CD4-positive, CD25-positive, alpha-beta regulatory T cell (primary cell): ENCODE data around the gene ZNF467. TPM values are rescaled to one million over a fixed set of nuclear protein-coding genes. Genes with fewer than 3 reads are reported as not detected.

Experiments
- ATAC-seq, 2 donors: fragments of 150-1000 bp; cut with Tn5 transposase; one replicate each; pipeline ENCODE4 v1.10.0; 2021; ENCODE audit warnings: low read depth in 2 of 2, moderate number of reproducible peaks in 2 of 2, moderate library complexity in 1 of 2
- DNase-seq, 3 donors: peaks; one replicate each; pipeline versions ENCODE4 v3.0.0 to v3.0.0-alpha.2; 2012 to 2022; ENCODE audit warnings: mixed read lengths in 1 of 3
- H3K27ac ChIP-seq: one replicate; pipeline ENCODE4 v1.7.0; 2013; ENCODE audit warnings: mild to moderate bottlenecking, low read length; ENCODE audit not compliant: insufficient read depth, poor library complexity, severe bottlenecking
- H3K27me3 ChIP-seq: one replicate; pipeline ENCODE4 v1.7.0; 2013; ENCODE audit warnings: low read length; ENCODE audit not compliant: control insufficient read depth, insufficient read depth
- H3K36me3 ChIP-seq: one replicate; pipeline ENCODE4 v1.7.0; 2013; ENCODE audit warnings: mild to moderate bottlenecking, low read length, moderate library complexity; ENCODE audit not compliant: control insufficient read depth, insufficient read depth
- H3K4me1 ChIP-seq: 2 replicates; pipeline ENCODE4 v1.7.0; 2013; ENCODE audit warnings: mild to moderate bottlenecking, low read length; ENCODE audit not compliant: insufficient read depth, control insufficient read depth, poor library complexity, severe bottlenecking
- H3K4me3 ChIP-seq: one replicate; pipeline ENCODE4 v1.7.0; 2013; ENCODE audit warnings: low read depth, mild to moderate bottlenecking, low read length, moderate library complexity
- H3K9me3 ChIP-seq, 2 experiments: 1 replicate in 1 of 2; 2 replicates in 1 of 2; pipeline ENCODE4 v1.7.0; 2013; ENCODE audit warnings: low read length in 2 of 2, mild to moderate bottlenecking in 1 of 2, moderate library complexity in 1 of 2; ENCODE audit not compliant: control insufficient read depth in 2 of 2
- H3K27ac Mint-ChIP-seq, 3 donors: one replicate each; pipeline ENCODE4 v1.8.0; 2020 to 2022; ENCODE audit warnings: mild to moderate bottlenecking in 3 of 3, mixed read lengths in 3 of 3, moderate library complexity in 2 of 3
- H3K27me3 Mint-ChIP-seq: one replicate; pipeline ENCODE4 v1.8.0; 2022; ENCODE audit warnings: mild to moderate bottlenecking, mixed read lengths
- H3K36me3 Mint-ChIP-seq: one replicate; pipeline ENCODE4 v1.8.0; 2020; ENCODE audit warnings: mixed read lengths
- H3K4me1 Mint-ChIP-seq, 4 donors: one replicate each; pipeline ENCODE4 v1.8.0; 2020 to 2022; ENCODE audit warnings: mixed read lengths in 4 of 4, mild to moderate bottlenecking in 1 of 4
- H3K4me3 Mint-ChIP-seq, 4 donors: one replicate each; pipeline ENCODE4 v1.8.0; 2020 to 2022; ENCODE audit warnings: mild to moderate bottlenecking in 4 of 4, mixed read lengths in 4 of 4, moderate library complexity in 3 of 4
- H3K9me3 Mint-ChIP-seq, 7 donors: one replicate each; pipeline ENCODE4 v1.8.0; 2020 to 2022; ENCODE audit warnings: mixed read lengths in 7 of 7, mild to moderate bottlenecking in 3 of 7, moderate library complexity in 2 of 7
- polyA plus RNA-seq, 4 donors: library from polyadenylated mRNA; unstranded; fragments of 300-500 nt; fragmentation: Illumina TruSeq; gene quantifications; one replicate each; pipeline ENCODE4 v1.2.3, GENCODE V29; 2021
- total RNA-seq: library from RNA; stranded (reverse); gene quantifications from one replicate; pipeline ENCODE4 v1.2.3, GENCODE V29; 2022

The ZNF467 gene
- total and polyA plus RNA-seq, 5 donors from 2014 or later = 0.76 to 2.3 (median 1.1) TPM

- no peaks in the 10 kb centered on the region for H3K9me3 ChIP-seq
- Mint-ChIP-seq H3K36me3 (no peaks in the 10 kb centered on the region), H3K4me3 (no peak overlapping the region), H3K4me1 (peaks cover 0 to 2% (median 0%) of the 10 kb centered on the region in 4 donors), H3K27me3 (no peaks in the 10 kb centered on the region), H3K27ac (no peak overlapping the region), H3K9me3 (no peaks in the 10 kb centered on the region)
- H3K4me3 ChIP-seq = no peak overlapping the region
- no peaks in the 10 kb centered on the region for H3K27me3 ChIP-seq
- no peak overlapping the region for H3K27ac ChIP-seq
- H3K4me1 ChIP-seq = no peaks in the 10 kb centered on the region
- no peaks in the 10 kb centered on the region for H3K36me3 ChIP-seq
- ATAC-seq (no peak), DNase-seq (no peak)
These were observed 44.6 kb upstream of the ZNF467 start for GRCh38 chr7:149817836-149818535.

DNA sequence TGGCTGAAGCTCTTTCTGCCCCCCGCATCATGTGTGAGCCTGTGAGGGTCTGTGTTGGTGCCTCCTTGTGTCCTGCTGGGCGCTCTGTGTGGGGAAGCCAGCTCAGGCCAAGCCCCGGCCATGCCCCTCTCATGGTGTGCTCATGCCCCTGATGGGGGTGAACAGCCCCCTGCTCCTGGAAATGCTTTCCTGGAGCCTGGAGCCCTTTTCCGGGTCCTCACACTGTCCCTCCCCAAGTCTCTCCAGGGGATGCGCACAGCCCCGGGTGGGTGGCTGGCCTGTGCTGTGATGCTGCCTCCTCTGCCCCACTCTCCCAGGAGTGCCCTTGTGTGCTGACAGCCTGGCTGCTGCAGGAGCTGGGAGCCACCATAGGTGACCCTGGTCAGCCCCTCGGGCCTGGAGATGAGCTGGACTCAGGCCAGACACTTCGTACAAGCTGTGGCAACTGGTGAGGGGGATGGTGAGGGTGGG, 43.9 kb upstream of the ZNF467 start:
- no peaks in the 10 kb centered on the region for H3K27me3 ChIP-seq
- Mint-ChIP-seq H3K36me3 (no peaks in the 10 kb centered on the region), H3K4me3 (no peak overlapping the region), H3K4me1 (peaks cover 0 to 2% (median 0%) of the 10 kb centered on the region in 4 donors), H3K27ac (no peak overlapping the region), H3K9me3 (no peaks in the 10 kb centered on the region), H3K27me3 (no peaks in the 10 kb centered on the region)
- no peaks in the 10 kb centered on the region for H3K36me3 ChIP-seq
- no peak overlapping the region for H3K4me3 ChIP-seq
- ATAC-seq (no peak), DNase-seq (no peak)
- no peak overlapping the region for H3K27ac ChIP-seq
- H3K9me3 ChIP-seq = no peaks in the 10 kb centered on the region
- H3K4me1 ChIP-seq = no peaks in the 10 kb centered on the region

- DNase-seq (no peak), ATAC-seq (no peak)
- H3K27me3 Mint-ChIP-seq = no peaks in the 10 kb centered on the region
- Histone ChIP-seq H3K36me3 (no peaks in the 10 kb centered on the region), H3K4me3 (no peak overlapping the region), H3K27me3 (no peaks in the 10 kb centered on the region), H3K9me3 (no peaks in the 10 kb centered on the region), H3K27ac (no peak overlapping the region), H3K4me1 (no peaks in the 10 kb centered on the region)
- no peak overlapping the region for H3K27ac Mint-ChIP-seq
- H3K36me3 Mint-ChIP-seq = no peaks in the 10 kb centered on the region
- no peaks in the 10 kb centered on the region for H3K9me3 Mint-ChIP-seq
- H3K4me3 Mint-ChIP-seq = no peak overlapping the region
- peaks cover 0 to 2% (median 0%) of the 10 kb centered on the region in 4 donors for H3K4me1 Mint-ChIP-seq
These were observed 43.4 kb upstream of the ZNF467 start for GRCh38 chr7:149816794-149817193.

DNA sequence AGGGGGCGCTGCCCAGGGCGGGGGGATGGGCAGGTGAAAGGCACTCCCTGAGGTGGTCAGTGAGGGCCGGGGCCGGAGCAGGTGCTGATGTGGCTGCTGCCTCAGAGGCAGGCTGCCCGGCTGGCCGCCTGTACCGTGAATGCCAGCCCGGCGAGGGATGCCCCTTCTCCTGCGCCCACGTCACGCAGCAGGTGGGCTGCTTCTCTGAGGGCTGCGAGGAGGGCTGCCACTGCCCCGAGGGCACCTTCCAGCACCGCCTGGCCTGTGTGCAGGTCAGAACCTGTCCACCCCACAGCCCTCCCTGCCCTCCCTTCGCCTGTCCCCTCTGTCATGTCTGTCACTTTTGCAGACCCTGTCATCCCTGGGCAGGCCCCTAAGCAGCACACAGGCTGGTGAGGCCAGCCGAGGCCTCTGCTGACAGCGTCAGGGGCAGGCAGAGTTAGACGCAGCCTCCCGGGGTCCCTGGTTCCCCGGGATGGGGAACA, 42.9 kb upstream of the ZNF467 start:
- Mint-ChIP-seq H3K36me3 (no peaks in the 10 kb centered on the region), H3K9me3 (no peaks in the 10 kb centered on the region), H3K4me3 (no peak overlapping the region), H3K27ac (no peak overlapping the region), H3K27me3 (no peaks in the 10 kb centered on the region), H3K4me1 (peaks cover 0 to 2% (median 0%) of the 10 kb centered on the region in 4 donors)
- Histone ChIP-seq H3K9me3 (no peaks in the 10 kb centered on the region), H3K27ac (no peak overlapping the region), H3K4me1 (no peaks in the 10 kb centered on the region), H3K27me3 (no peaks in the 10 kb centered on the region), H3K4me3 (no peak overlapping the region), H3K36me3 (no peaks in the 10 kb centered on the region)
- no peak for DNase-seq
- ATAC-seq = no peak

- Mint-ChIP-seq H3K4me1 (peaks cover 0 to 2% (median 0%) of the 10 kb centered on the region in 4 donors), H3K27ac (no peak overlapping the region), H3K36me3 (no peaks in the 10 kb centered on the region), H3K27me3 (no peaks in the 10 kb centered on the region), H3K9me3 (no peaks in the 10 kb centered on the region), H3K4me3 (no peak overlapping the region)
- Histone ChIP-seq H3K4me3 (no peak overlapping the region), H3K4me1 (no peaks in the 10 kb centered on the region), H3K9me3 (no peaks in the 10 kb centered on the region), H3K27me3 (no peaks in the 10 kb centered on the region), H3K36me3 (no peaks in the 10 kb centered on the region), H3K27ac (no peak overlapping the region)
- DNase-seq = no peak
- no peak for ATAC-seq
These were observed 42.4 kb upstream of the ZNF467 start for GRCh38 chr7:149815661-149816266.

DNA sequence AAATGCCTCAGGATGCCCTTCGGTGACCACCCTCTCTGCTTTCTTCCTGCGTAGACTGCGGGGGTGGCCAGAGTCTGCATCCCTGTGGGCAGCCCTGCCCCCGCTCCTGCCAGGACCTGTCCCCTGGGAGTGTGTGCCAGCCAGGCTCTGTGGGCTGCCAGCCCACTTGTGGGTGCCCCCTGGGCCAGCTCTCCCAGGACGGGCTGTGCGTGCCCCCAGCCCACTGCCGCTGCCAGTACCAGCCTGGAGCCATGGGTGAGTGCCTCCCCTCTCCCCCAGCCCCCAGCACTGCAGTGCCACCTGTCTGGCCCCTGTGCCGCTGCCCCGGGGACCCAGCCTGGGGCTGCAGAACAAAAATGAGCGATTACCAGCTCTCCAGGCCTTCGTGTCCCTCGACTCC, 41.7 kb upstream of the ZNF467 start:
- Mint-ChIP-seq H3K4me1 (peaks cover 0 to 2% (median 0%) of the 10 kb centered on the region in 4 donors), H3K36me3 (no peaks in the 10 kb centered on the region), H3K27ac (no peak overlapping the region), H3K9me3 (no peaks in the 10 kb centered on the region), H3K4me3 (no peak overlapping the region), H3K27me3 (no peaks in the 10 kb centered on the region)
- no peaks in the 10 kb centered on the region for H3K27me3 ChIP-seq
- no peak for DNase-seq
- H3K9me3 ChIP-seq = no peaks in the 10 kb centered on the region
- no peak for ATAC-seq
- no peaks in the 10 kb centered on the region for H3K4me1 ChIP-seq
- H3K27ac ChIP-seq = no peak overlapping the region
- no peaks in the 10 kb centered on the region for H3K36me3 ChIP-seq
- H3K4me3 ChIP-seq = no peak overlapping the region

DNA sequence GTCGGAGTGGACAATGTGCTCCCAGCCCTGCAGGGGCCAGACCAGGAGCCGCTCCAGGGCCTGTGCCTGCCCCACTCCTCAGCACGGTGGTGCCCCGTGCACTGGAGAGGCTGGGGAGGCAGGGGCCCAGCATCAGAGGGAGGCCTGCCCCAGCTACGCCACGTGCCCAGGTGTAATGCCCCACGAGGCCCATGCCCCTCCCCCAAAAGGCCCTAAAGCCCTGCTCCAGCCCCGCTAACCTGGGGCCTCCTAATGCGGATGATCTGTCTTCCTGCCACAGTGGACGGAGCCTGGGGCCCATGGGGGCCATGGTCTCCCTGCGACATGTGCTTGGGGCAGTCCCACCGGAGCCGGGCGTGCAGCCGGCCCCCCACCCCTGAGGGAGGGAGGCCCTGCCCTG, 41.1 kb upstream of the ZNF467 start:
- H3K9me3 ChIP-seq = no peaks in the 10 kb centered on the region

More for the DNA sequence above, 41.1 kb upstream of the ZNF467 start:
- Mint-ChIP-seq H3K4me3 (no peak overlapping the region), H3K27ac (no peak overlapping the region), H3K4me1 (peaks cover 0 to 2% (median 0%) of the 10 kb centered on the region in 4 donors), H3K27me3 (no peaks in the 10 kb centered on the region), H3K9me3 (no peaks in the 10 kb centered on the region), H3K36me3 (no peaks in the 10 kb centered on the region)
- Histone ChIP-seq H3K27ac (no peak overlapping the region), H3K4me1 (no peaks in the 10 kb centered on the region), H3K4me3 (no peak overlapping the region), H3K27me3 (peaks cover 2% of the 10 kb centered on the region), H3K36me3 (no peaks in the 10 kb centered on the region)
- no peak for ATAC-seq
- no peak for DNase-seq
